HepG2 (cell line): ENCODE data around the gene CD300LG. TPM values are rescaled to one million over a fixed set of nuclear protein-coding genes. Genes with fewer than 3 reads are reported as not detected.

ENCODE experiments used
- ATAC-seq: fragments of 200-7000 bp; cut with Tn5 transposase; 3 replicates; pipeline ENCODE4 v1.9.1; 2020; ENCODE audit warnings: mild to moderate bottlenecking, moderate library complexity
- BruUV-seq: library from RNA; stranded (reverse); fragments of 400-500 nt; replicated peaks from 2 replicates; lab custom pipeline; 2021; lab: Mats Ljungman, UMichigan
- CTCF ChIA-PET: fragments of 300-600 bp; formaldehyde crosslinking; extraction: SDS; loops from one replicate; lab custom pipeline; 2021; ENCODE audit warnings: low total read pairs, inconsistent platforms, low intra/inter-chr PET ratio; lab: Yijun Ruan, JAX
- POLR2A ChIA-PET: fragments of 350-600 bp; sonication (Branson Sonifier 250); formaldehyde crosslinking; loops from one replicate; lab custom pipeline; 2020; ENCODE audit warnings: antibody characterized with exemption, inconsistent platforms; lab: Yijun Ruan, JAX
- DNase-seq: peaks from one replicate; pipeline ENCODE4 v3.0.0-alpha.2; 2015; ENCODE audit warnings: low spot score
- FAIRE-seq: peaks from 3 replicates; lab custom pipeline; 2011; peaks lifted over from hg19 to GRCh38; lab: Jason Lieb, UNC
- H2AFZ ChIP-seq: one replicate; pipeline ENCODE4 v1.6.1; 2011; ENCODE audit warnings: low read length, inconsistent platforms
- H3K27ac ChIP-seq: fragments of 300-600 bp; 3 replicates; pipeline ENCODE4 v1.8.0; 2011; ENCODE audit warnings: mixed run types, mild to moderate bottlenecking, mixed read lengths, low read length, inconsistent platforms; ENCODE audit not compliant: insufficient read depth; ENCODE audit errors: extremely low read length
- H3K27me3 ChIP-seq, 2 experiments: fragments of 200-600 bp in 1 of 2; 2 replicates in 1 of 2; 3 replicates in 1 of 2; pipeline versions ENCODE4 v1.6.0 to v1.8.0; 2011; ENCODE audit warnings: low read length in 2 of 2, mild to moderate bottlenecking in 2 of 2, moderate library complexity in 2 of 2, inconsistent platforms in 1 of 2; ENCODE audit not compliant: insufficient read depth in 2 of 2, control insufficient read depth in 1 of 2
- H3K36me3 ChIP-seq, 2 experiments: fragments of 200-600 bp in 1 of 2; replicated peaks in 1 of 2; 2 replicates in 1 of 2; 3 replicates in 1 of 2; pipeline versions ENCODE4 v1.5.1 to v1.8.0; 2011; ENCODE audit warnings: low read length in 2 of 2, inconsistent platforms in 1 of 2; ENCODE audit not compliant: insufficient read depth in 2 of 2, control insufficient read depth in 1 of 2
- H3K4me1 ChIP-seq: 2 replicates; pipeline ENCODE4 v1.5.1; 2012; ENCODE audit warnings: low read length, inconsistent platforms; ENCODE audit not compliant: insufficient read depth
- H3K4me2 ChIP-seq: 2 replicates; pipeline ENCODE4 v1.6.0; 2011; ENCODE audit warnings: low read depth, low read length, inconsistent platforms
- H3K4me3 ChIP-seq, 3 experiments: fragments of 200-600 bp in 1 of 3; sonication (generic), shearing (Covaris generic) in 1 of 3; replicated peaks in 1 of 3; 2 replicates each; pipeline ENCODE4 v1.5.1; 2011 to 2016; ENCODE audit warnings: low read length in 3 of 3, inconsistent platforms in 2 of 3, low read depth in 2 of 3, mild to moderate bottlenecking in 2 of 3, control low read depth in 1 of 3, mixed read lengths in 1 of 3; ENCODE audit not compliant: insufficient read depth in 1 of 3
- H3K79me2 ChIP-seq: one replicate; pipeline ENCODE4 v1.6.1; 2011; ENCODE audit warnings: low read length, inconsistent platforms; ENCODE audit not compliant: insufficient read depth
- H3K9ac ChIP-seq: 2 replicates; pipeline ENCODE4 v1.6.0; 2011; ENCODE audit warnings: mild to moderate bottlenecking, low read depth, low read length, inconsistent platforms; ENCODE audit not compliant: insufficient read depth
- H3K9me3 ChIP-seq: 2 replicates; pipeline ENCODE4 v1.5.1; 2012; ENCODE audit warnings: mild to moderate bottlenecking, low read length
- H4K20me1 ChIP-seq: 2 replicates; pipeline ENCODE4 v1.6.0; 2011; ENCODE audit warnings: inconsistent platforms, mild to moderate bottlenecking, low read length, moderate library complexity; ENCODE audit not compliant: insufficient read depth
- CC2D1A ChIP-seq: sonication (generic); formaldehyde crosslinking; IDR thresholded peaks from 2 replicates; pipeline ENCODE4 v1.8.1; 2023; ENCODE audit warnings: mild to moderate bottlenecking, missing genetic modification reagents
- KIAA2018 ChIP-seq: sonication (generic); formaldehyde crosslinking; IDR thresholded peaks from 2 replicates; pipeline ENCODE4 v1.5.0; 2020; ENCODE audit warnings: mild to moderate bottlenecking, missing genetic modification reagents, borderline replicate concordance
- MXI1 ChIP-seq: IDR thresholded peaks from 3 replicates; pipeline ENCODE4 v1.6.1; 2012; ENCODE audit warnings: low read depth, low read length, inconsistent platforms, borderline replicate concordance
- RBM22 ChIP-seq: fragments of 200-400 bp; formaldehyde crosslinking; optimal IDR thresholded peaks from 2 replicates; pipeline ENCODE3; 2017; ENCODE audit warnings: mild to moderate bottlenecking, low read length, moderate library complexity
- SSRP1 ChIP-seq: IDR thresholded peaks from 2 replicates; pipeline ENCODE4 v1.6.1; 2016; ENCODE audit warnings: control low read depth
- ZBTB7A ChIP-seq: sonication (generic); formaldehyde crosslinking; IDR thresholded peaks from 2 replicates; pipeline ENCODE4 v1.8.0; 2022; ENCODE audit warnings: mild to moderate bottlenecking, missing genetic modification reagents
- ZFP1 ChIP-seq: IDR thresholded peaks from 2 replicates; pipeline ENCODE4 v1.6.1; 2016
- ZNF235 ChIP-seq: sonication (generic); formaldehyde crosslinking; IDR thresholded peaks from 2 replicates; pipeline ENCODE4 v1.8.1; 2023; ENCODE audit warnings: mild to moderate bottlenecking, missing genetic modification reagents, borderline replicate concordance
- ZNF660 ChIP-seq: sonication (generic); formaldehyde crosslinking; IDR thresholded peaks from 2 replicates; pipeline ENCODE4 v1.5.1; 2020; ENCODE audit warnings: mild to moderate bottlenecking, low read depth, missing genetic modification reagents, borderline replicate concordance
- ZNF672 ChIP-seq: sonication (generic); formaldehyde crosslinking; IDR thresholded peaks from 2 replicates; pipeline ENCODE4 v1.8.1; 2022; ENCODE audit warnings: missing genetic modification reagents
- WGBS: methylation state at CpG from one replicate; pipeline ENCODE4 v1.1.6; 2017; ENCODE audit warnings: low lambda C conversion rate; 5-methylcytosine and 5-hydroxymethylcytosine counted together
- in situ Hi-C: cut with HindIII; loops from 2 replicates; pipeline ENCODE4 v1.10.0; 2017; ENCODE audit warnings: low pct_unique_long_range_greater_than_20kb; ENCODE audit not compliant: extremely low pct_ligation_motif_present
- intact Hi-C: fragments of 100-400 bp; cut with micrococcal nuclease; formaldehyde crosslinking; loops from one replicate; pipeline ENCODE4 v1.10.0; 2022; ENCODE audit not compliant: unreplicated experiment
- polyA plus RNA-seq, 8 experiments: library from polyadenylated mRNA; depleted of rRNA in 3 of 8; stranded (reverse) in 7 of 8; unstranded in 1 of 8; fragments of >200 nt; fragmentation: Illumina TruSeq in 4 of 8; extraction: Trizol in 4 of 8; gene quantifications; 2 replicates each; pipeline versions ENCODE4 v1.2.1 to v1.2.3, GENCODE V29; 2011 to 2016; ENCODE audit warnings: low read depth in 4 of 8, missing spikeins in 1 of 8, mixed read lengths in 1 of 8; ENCODE audit not compliant: insufficient read depth in 1 of 8
- total RNA-seq, 5 experiments: library from RNA; depleted of rRNA; stranded (reverse); fragments of >200 nt; fragmentation: Illumina TruSeq; extraction: Trizol; gene quantifications; 2 replicates each; pipeline ENCODE4 v1.2.3, GENCODE V29; 2016; ENCODE audit warnings: low read depth in 1 of 5
- TF ChIP-seq, protein P1 (sequence below): sonication (generic); formaldehyde crosslinking; IDR thresholded peaks from 2 replicates; pipeline ENCODE4 v1.4.0; 2020; ENCODE audit warnings: missing genetic modification reagents, low read depth, mild to moderate bottlenecking, borderline replicate concordance

CD300LG gene
- total and polyA plus RNA-seq, 2 of the 13 experiments (the other 11 are each of a cell fraction or from before 2014, with no cell fraction given), result not detected

DNA sequence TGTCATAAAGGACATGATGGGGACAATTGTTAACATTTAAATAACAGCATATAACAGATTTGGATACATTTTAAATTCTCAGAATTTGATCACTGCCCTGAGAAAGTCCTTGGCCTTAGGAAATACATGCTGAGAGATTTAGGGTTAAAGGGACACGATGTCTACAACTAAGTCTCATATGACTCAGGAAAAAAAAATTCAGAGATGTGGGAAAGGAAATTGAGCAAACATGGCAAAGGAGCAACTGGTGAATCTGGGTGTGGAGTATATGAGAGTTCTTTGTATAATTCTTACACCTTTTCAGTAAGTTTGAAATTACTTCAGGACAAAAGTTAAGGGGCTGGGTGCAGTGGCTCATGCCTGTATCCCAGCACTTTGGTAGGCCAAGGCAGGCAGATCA, 32.3 kb upstream of the CD300LG start:
- H3K4me1 ChIP-seq, result no peaks in the 10 kb centered on the region
- 16% methylated on average over 1 of the region's 1 CpG for WGBS
- no peaks in the 10 kb centered on the region for H3K27me3 ChIP-seq
- ATAC-seq, result no peak
- no peak overlapping the region for H3K4me2 ChIP-seq
- H3K36me3 ChIP-seq, result no peaks in the 10 kb centered on the region
- no TSS peak for BruUV-seq
- no peak overlapping the region for H2AFZ ChIP-seq
- FAIRE-seq, result no peak
- in situ Hi-C loops, result no loop called here
- H3K9ac ChIP-seq, result no peak overlapping the region
- DNase-seq, result no peak
- H3K27ac ChIP-seq, result no peak overlapping the region
- no peaks in the 10 kb centered on the region for H4K20me1 ChIP-seq
- H3K9me3 ChIP-seq, result no peaks in the 10 kb centered on the region
- ChIA-PET POLR2A (no interaction called here), CTCF (no interaction called here)
- no peak overlapping the region for H3K4me3 ChIP-seq
- no peaks in the 10 kb centered on the region for H3K79me2 ChIP-seq
- TF ChIP-seq CC2D1A (no peak), ZNF672 (no peak), ZNF660 (CRISPR knock-in tag) (no peak), MXI1 (no peak), ZBTB7A (CRISPR knock-in tag) (no peak), SSRP1 (CRISPR knock-in tag) (no peak), RBM22 (no peak), KIAA2018 (no peak), ZNF235 (CRISPR knock-in tag) (no peak), ZFP1 (CRISPR knock-in tag) (no peak)
- TF ChIP-seq, protein P1, sequence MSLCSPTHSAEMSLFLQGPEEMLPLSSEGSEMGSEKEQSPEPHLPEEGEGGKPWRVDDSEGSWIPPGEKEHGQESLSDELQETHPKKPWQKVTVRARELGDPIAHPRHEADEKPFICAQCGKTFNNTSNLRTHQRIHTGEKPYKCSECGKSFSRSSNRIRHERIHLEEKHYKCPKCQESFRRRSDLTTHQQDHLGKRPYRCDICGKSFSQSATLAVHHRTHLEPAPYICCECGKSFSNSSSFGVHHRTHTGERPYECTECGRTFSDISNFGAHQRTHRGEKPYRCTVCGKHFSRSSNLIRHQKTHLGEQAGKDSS (CRISPR knock-in tag), result no peak
- intact Hi-C loops, result no loop called here
